A549 (cell line): ENCODE results near the gene CCL19. TPM values are rescaled to one million over a fixed set of nuclear protein-coding genes. Genes with fewer than 3 reads are reported as not detected.

Experiments
- ATAC-seq, 2 experiments: fragments of 200-7000 bp in 1 of 2; fragments of >200 bp in 1 of 2; cut with Nextera tagmentation in 1 of 2; cut with Tn5 transposase in 1 of 2; 3 replicates each; pipeline versions ENCODE4 v1.8.0 to v1.9.1; 2018 to 2020; ENCODE audit warnings: mild to moderate bottlenecking in 1 of 2, moderate library complexity in 1 of 2
- CTCF ChIA-PET: fragments of 300-600 bp; sonication (Branson Sonifier 250); formaldehyde crosslinking; extraction: SDS; loops from one replicate; lab custom pipeline; 2021; ENCODE audit warnings: antibody characterized with exemption, inconsistent platforms; lab: Yijun Ruan, JAX
- POLR2A ChIA-PET: fragments of 350-600 bp; formaldehyde crosslinking; extraction: SDS; loops from one replicate; lab custom pipeline; 2021; ENCODE audit warnings: antibody characterized with exemption, inconsistent platforms; lab: Yijun Ruan, JAX
- DNase-seq, 2 experiments: peaks; one replicate each; pipeline versions ENCODE4 v3.0.0 to v3.0.0-alpha.2; 2011 to 2016; ENCODE audit warnings: low read depth in 1 of 2, low spot score in 1 of 2
- FAIRE-seq: peaks from 2 replicates; lab custom pipeline; 2011; peaks lifted over from hg19 to GRCh38; lab: Jason Lieb, UNC
- H3K27ac ChIP-seq, 2 experiments: fragments of >200 bp; sonication (Bioruptor Twin); formaldehyde crosslinking; 3 replicates each; pipeline ENCODE4 v1.5.1; 2016 to 2017
- H3K4me1 ChIP-seq: fragments of >200 bp; sonication (Bioruptor Twin); formaldehyde crosslinking; 3 replicates; pipeline ENCODE4 v1.6.1; 2016
- H3K4me2 ChIP-seq: fragments of >200 bp; sonication (Bioruptor Twin); formaldehyde crosslinking; 3 replicates; pipeline ENCODE4 v1.6.1; 2016
- H3K4me3 ChIP-seq: fragments of >200 bp; sonication (Bioruptor Twin); formaldehyde crosslinking; 3 replicates; pipeline ENCODE4 v1.5.1; 2016
- H3K9me3 ChIP-seq: fragments of >200 bp; sonication (Bioruptor Twin); formaldehyde crosslinking; 3 replicates; pipeline ENCODE4 v1.6.1; 2016
- CEBPB ChIP-seq, 2 experiments: fragments of >200 bp in 1 of 2; sonication (Bioruptor Twin) in 1 of 2; formaldehyde crosslinking in 1 of 2; IDR thresholded peaks; 2 replicates each; pipeline ENCODE4 v1.6.1; 2012 to 2016
- EHMT2 ChIP-seq: fragments of 200-600 bp; sonication (generic); IDR thresholded peaks from 2 replicates; pipeline ENCODE4 v1.6.1; 2016; ENCODE audit warnings: antibody characterized with exemption, low read depth, mild to moderate bottlenecking, moderate library complexity
- ESRRA ChIP-seq: fragments of 150-350 bp; IDR thresholded peaks from 2 replicates; pipeline ENCODE4 v1.6.1; 2014; ENCODE audit warnings: mild to moderate bottlenecking, low read length, borderline replicate concordance
- FOSB ChIP-seq: fragments of 250-450 bp; sonication (Bioruptor Pico); IDR thresholded peaks from 2 replicates; pipeline ENCODE4 v1.5.0; 2020; ENCODE audit warnings: mild to moderate bottlenecking, moderate library complexity
- FOXS1 ChIP-seq: fragments of 250-450 bp; sonication (Bioruptor Pico); IDR thresholded peaks from 2 replicates; pipeline ENCODE4 v1.5.0; 2020; ENCODE audit warnings: mild to moderate bottlenecking, moderate library complexity
- GATA3 ChIP-seq: IDR thresholded peaks from 2 replicates; pipeline ENCODE4 v1.6.1; 2012; ENCODE audit warnings: borderline replicate concordance
- HDAC2 ChIP-seq: fragments of 200-600 bp; sonication (generic); IDR thresholded peaks from 2 replicates; pipeline ENCODE4 v1.6.1; 2016
- HOXB5 ChIP-seq: fragments of 250-450 bp; sonication (Bioruptor Pico); IDR thresholded peaks from 2 replicates; pipeline ENCODE4 v1.5.0; 2020; ENCODE audit warnings: mild to moderate bottlenecking, moderate library complexity
- JUNB ChIP-seq: fragments of >200 bp; sonication (Bioruptor Twin); formaldehyde crosslinking; IDR thresholded peaks from 2 replicates; pipeline ENCODE4 v1.6.1; 2016
- KDM1A ChIP-seq: fragments of 200-600 bp; sonication (generic); IDR thresholded peaks from 2 replicates; pipeline ENCODE4 v1.6.1; 2016; ENCODE audit warnings: low read depth, mild to moderate bottlenecking
- MAFK ChIP-seq: fragments of 450-650 bp; IDR thresholded peaks from 2 replicates; pipeline ENCODE4 v1.6.1; 2014; ENCODE audit not compliant: partially characterized antibody
- NR3C1 ChIP-seq: fragments of >200 bp; sonication (Bioruptor Twin); formaldehyde crosslinking; IDR thresholded peaks from 3 replicates; pipeline ENCODE4 v1.6.1; 2017
- PHF8 ChIP-seq: fragments of 200-600 bp; sonication (generic); IDR thresholded peaks from 2 replicates; pipeline ENCODE4 v1.6.1; 2016; ENCODE audit warnings: low read depth, mild to moderate bottlenecking, antibody characterized with exemption, moderate library complexity, borderline replicate concordance
- REST ChIP-seq: fragments of 200-600 bp; sonication (generic); IDR thresholded peaks from 2 replicates; pipeline ENCODE4 v1.6.1; 2016; ENCODE audit warnings: antibody characterized with exemption, mild to moderate bottlenecking, moderate library complexity
- RFX5 ChIP-seq: fragments of 450-650 bp; IDR thresholded peaks from 2 replicates; pipeline ENCODE4 v1.7.1; 2014; ENCODE audit warnings: antibody characterized with exemption, mild to moderate bottlenecking, moderate library complexity
- RNF2 ChIP-seq: fragments of 200-600 bp; sonication (generic); IDR thresholded peaks from 2 replicates; pipeline ENCODE4 v1.6.1; 2016; ENCODE audit warnings: low read depth, mild to moderate bottlenecking, antibody characterized with exemption, moderate library complexity, borderline replicate concordance
- TFCP2L1 ChIP-seq: fragments of 250-450 bp; sonication (Bioruptor Pico); IDR thresholded peaks from 2 replicates; pipeline ENCODE4 v1.5.0; 2021; ENCODE audit warnings: mild to moderate bottlenecking
- ZFP36 ChIP-seq: fragments of 450-650 bp; IDR thresholded peaks from 2 replicates; pipeline ENCODE4 v1.6.1; 2014; ENCODE audit warnings: borderline replicate concordance; ENCODE audit not compliant: partially characterized antibody
- WGBS: methylation state at CpG from one replicate; pipeline ENCODE4 v1.1.6; 2017; ENCODE audit errors: missing lambda C conversion rate; 5-methylcytosine and 5-hydroxymethylcytosine counted together
- polyA plus RNA-seq, 4 experiments: library from polyadenylated mRNA; depleted of rRNA in 3 of 4; stranded (reverse); fragments of >200 nt; fragmentation: RNase III in 1 of 4; extraction: RNeasy Plus Mini Kit Qiagen cat#74134 plus additional on column Dnase treatment in 1 of 4; gene quantifications; 2 replicates in 3 of 4; 3 replicates in 1 of 4; pipeline ENCODE4 v1.2.3, GENCODE V29; 2011 to 2017
- TF ChIP-seq, protein P1 (sequence below): IDR thresholded peaks from 2 replicates; pipeline ENCODE4 v1.6.1; 2012
- TF ChIP-seq, protein P2 (sequence below): IDR thresholded peaks from 2 replicates; pipeline ENCODE4 v1.6.1; 2012; ENCODE audit warnings: low read depth, borderline replicate concordance

CCL19 gene
- polyA plus RNA-seq, 2 of the 4 experiments (the other 2 are of a cell fraction) = not detected

DNA sequence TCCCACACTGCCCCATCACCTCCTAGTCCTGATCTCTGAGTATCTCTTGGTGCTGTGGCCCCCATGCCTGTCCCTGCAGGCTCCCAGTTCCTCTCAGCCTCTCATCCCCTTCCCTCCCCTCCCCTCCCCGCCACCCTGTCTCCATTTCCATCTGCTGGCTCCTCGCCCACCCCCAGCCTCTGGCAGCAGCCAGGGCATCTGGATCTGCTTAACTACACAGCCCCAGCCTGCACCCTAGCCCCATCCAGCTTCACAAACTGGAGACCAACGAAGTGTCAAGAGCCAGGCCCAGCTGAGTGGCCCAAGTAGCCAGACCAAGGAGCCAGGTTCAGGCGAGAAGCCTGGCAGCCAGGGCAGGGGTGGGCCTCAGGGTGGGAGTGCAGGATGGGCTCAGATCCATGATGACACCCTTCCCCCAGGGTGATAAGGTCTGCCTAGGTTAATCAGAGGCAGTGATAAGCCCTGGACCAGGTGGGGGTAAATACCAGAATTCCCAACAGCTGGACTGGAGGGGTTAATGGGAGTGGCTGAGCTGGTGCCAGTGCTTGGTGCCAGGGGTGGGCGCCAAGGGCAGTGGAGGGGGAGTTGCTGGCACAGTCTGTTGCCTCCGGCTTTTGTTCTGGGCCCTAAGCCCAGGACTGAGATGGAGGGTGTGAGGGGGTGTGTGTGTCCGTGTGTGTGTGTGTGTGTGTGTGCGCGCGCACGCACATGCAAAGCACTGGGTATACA, 36.6 kb downstream of the CCL19 start:
- H3K9me3 ChIP-seq = no peaks in the 10 kb centered on the region
- FAIRE-seq = no peak
- H3K4me2 ChIP-seq = no peak overlapping the region
- H3K27ac ChIP-seq = no peak overlapping the region
- no peak for TF ChIP-seq NR3C1
- TF ChIP-seq ZFP36 = no peak
- no peak for TF ChIP-seq REST
- TF ChIP-seq RNF2 = no peak
- no peak for TF ChIP-seq RFX5
- POLR2A ChIA-PET = no interaction called here
- WGBS = 71% methylated on average over 9 of the region's 11 CpGs
- H3K4me3 ChIP-seq = no peak overlapping the region
- DNase-seq = no peak
- H3K4me1 ChIP-seq = peaks cover 17% of the 10 kb centered on the region
- ATAC-seq = no peak
- CTCF ChIA-PET = interaction anchor here (1.0 to 22.6 kb wide), 3 partner anchors 7 to 17 kb away, joined by 3 to 288 read pairs (median 107); partner anchors contain the start of genes CCL27 and SIGMAR1

GRCh38 chr9:34653151-34654072, 37.7 kb downstream of the CCL19 start:
- ChIA-PET POLR2A (interaction anchor here (2.1 kb wide), 1 partner anchor 16 kb away, joined by 8 read pairs; the partner anchor contains the start of gene SIGMAR1), CTCF (interaction anchor here (1.0 to 22.6 kb wide), 3 partner anchors 8 to 16 kb away, joined by 3 to 288 read pairs (median 107); partner anchors contain the start of genes CCL27 and SIGMAR1)
- Histone ChIP-seq H3K4me2 (peak overlapping the region; percentile 76; the same call in 1 of the 3 replicates), H3K4me3 (no peak overlapping the region), H3K9me3 (no peaks in the 10 kb centered on the region), H3K4me1 (peaks cover 17% of the 10 kb centered on the region), H3K27ac (0 out of 6 replicates have a peak overlapping the region, but pooled peaks of 1 of the 2 experiments have one; percentile 32)
- FAIRE-seq (no peak), DNase-seq (no peak), ATAC-seq (no peak)
- WGBS = 90% methylated on average over 9 of the region's 11 CpGs
- TF ChIP-seq, protein P1, sequence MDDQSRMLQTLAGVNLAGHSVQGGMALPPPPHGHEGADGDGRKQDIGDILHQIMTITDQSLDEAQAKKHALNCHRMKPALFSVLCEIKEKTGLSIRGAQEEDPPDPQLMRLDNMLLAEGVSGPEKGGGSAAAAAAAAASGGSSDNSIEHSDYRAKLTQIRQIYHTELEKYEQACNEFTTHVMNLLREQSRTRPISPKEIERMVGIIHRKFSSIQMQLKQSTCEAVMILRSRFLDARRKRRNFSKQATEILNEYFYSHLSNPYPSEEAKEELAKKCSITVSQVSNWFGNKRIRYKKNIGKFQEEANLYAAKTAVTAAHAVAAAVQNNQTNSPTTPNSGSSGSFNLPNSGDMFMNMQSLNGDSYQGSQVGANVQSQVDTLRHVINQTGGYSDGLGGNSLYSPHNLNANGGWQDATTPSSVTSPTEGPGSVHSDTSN = no peak
- no peak for TF ChIP-seq TFCP2L1 (CRISPR knock-in tag)
- no peak for TF ChIP-seq ESRRA
- no peak for TF ChIP-seq FOSB (CRISPR knock-in tag)
- no peak for TF ChIP-seq CEBPB (IDR thresholded peaks at IDR 0.05)
- no peak for TF ChIP-seq ZFP36
- TF ChIP-seq JUNB = no peak
- TF ChIP-seq, protein P2, sequence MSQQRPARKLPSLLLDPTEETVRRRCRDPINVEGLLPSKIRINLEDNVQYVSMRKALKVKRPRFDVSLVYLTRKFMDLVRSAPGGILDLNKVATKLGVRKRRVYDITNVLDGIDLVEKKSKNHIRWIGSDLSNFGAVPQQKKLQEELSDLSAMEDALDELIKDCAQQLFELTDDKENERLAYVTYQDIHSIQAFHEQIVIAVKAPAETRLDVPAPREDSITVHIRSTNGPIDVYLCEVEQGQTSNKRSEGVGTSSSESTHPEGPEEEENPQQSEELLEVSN = no peak
- TF ChIP-seq HDAC2 = no peak
- TF ChIP-seq PHF8 = no peak
- TF ChIP-seq FOXS1 (CRISPR knock-in tag) = no peak
- no peak for TF ChIP-seq GATA3
- TF ChIP-seq KDM1A = no peak
- TF ChIP-seq HOXB5 (CRISPR knock-in tag) = no peak
- no peak for TF ChIP-seq EHMT2
- no peak for TF ChIP-seq MAFK
